Anterior cingulate cortex (tissue), 58 donors: Measurements from ENCODE around the gene CHST1.

Experiments
- DNase-seq, 58 donors: peaks; one replicate each; lab custom pipeline; 2025; lab: John Stamatoyannopoulos, UW

The CHST1 gene

GRCh38 chr11:45661439-45662055, 3.9 kb downstream of the CHST1 start:
- DNase-seq: peak in 3 of 58 donors; percentile 29 to 46 (median 31)

- no peak for DNase-seq
Observed at GRCh38 chr11:45660729-45661438, 4.5 kb downstream of the CHST1 start.

GRCh38 chr11:45659818-45660160, 5.6 kb downstream of the CHST1 start:
- DNase-seq: peak in 11 of 58 donors; percentile 24 to 74 (median 32)

GRCh38 chr11:45659031-45659817, 6.2 kb downstream of the CHST1 start:
- no peak for DNase-seq

GRCh38 chr11:45658292-45658991, 7.0 kb downstream of the CHST1 start:
- peak in 45 of 58 donors; percentile 31 to 92 (median 70) for DNase-seq

GRCh38 chr11:45657496-45658260, 7.7 kb downstream of the CHST1 start:
- DNase-seq: no peak

- DNase-seq: no peak
Observed at GRCh38 chr11:45655831-45656230, 9.6 kb downstream of the CHST1 start.

GRCh38 chr11:45655347-45655756, 10.1 kb downstream of the CHST1 start:
- peak in 55 of 58 donors; percentile 24 to 90 (median 70) for DNase-seq

- DNase-seq: no peak
Observed at GRCh38 chr11:45655012-45655283, 10.5 kb downstream of the CHST1 start.

- peak in 39 of 58 donors; percentile 35 to 90 (median 67) for DNase-seq
Observed at GRCh38 chr11:45654231-45655011, 11.0 kb downstream of the CHST1 start.

GRCh38 chr11:45653277-45653676, 12.1 kb downstream of the CHST1 start:
- no peak for DNase-seq

- no peak for DNase-seq
Observed at GRCh38 chr11:45652781-45653180, 12.6 kb downstream of the CHST1 start.

- DNase-seq: no peak
Observed at GRCh38 chr11:45651841-45652749, 13.3 kb downstream of the CHST1 start.

- DNase-seq: no peak
Observed at GRCh38 chr11:45651156-45651555, 14.3 kb downstream of the CHST1 start.

GRCh38 chr11:45650166-45651095, 15.0 kb downstream of the CHST1 start:
- no peak for DNase-seq

- DNase-seq: no peak
Observed at GRCh38 chr11:45649544-45650165, 15.8 kb downstream of the CHST1 start.

GRCh38 chr11:45648931-45649330, 16.5 kb downstream of the CHST1 start:
- no peak for DNase-seq
